Duodenal mucosa (tissue), 2 donors: ENCODE measurements around the gene C8G.

ENCODE experiments used
- H3K27ac ChIP-seq: one replicate; pipeline ENCODE4 v1.7.0; 2013; ENCODE audit warnings: low read depth, low read length
- H3K27me3 ChIP-seq, 2 donors: one replicate each; pipeline ENCODE4 v1.7.0; 2013; ENCODE audit warnings: low read length in 2 of 2, control low read depth in 1 of 2; ENCODE audit not compliant: insufficient read depth in 2 of 2, control insufficient read depth in 1 of 2
- H3K36me3 ChIP-seq, 2 donors: one replicate each; pipeline ENCODE4 v1.7.0; 2013; ENCODE audit warnings: low read length in 2 of 2, control low read depth in 1 of 2; ENCODE audit not compliant: insufficient read depth in 2 of 2, control insufficient read depth in 1 of 2
- H3K4me1 ChIP-seq, 2 donors: one replicate each; pipeline ENCODE4 v1.7.0; 2013; ENCODE audit warnings: low read length in 2 of 2, control low read depth in 1 of 2; ENCODE audit not compliant: insufficient read depth in 2 of 2, control insufficient read depth in 1 of 2
- H3K4me3 ChIP-seq, 2 donors: one replicate each; pipeline ENCODE4 v1.7.0; 2013; ENCODE audit warnings: low read length in 2 of 2, low read depth in 1 of 2
- H3K9ac ChIP-seq, 2 donors: one replicate each; pipeline ENCODE4 v1.7.0; 2013; ENCODE audit warnings: low read length in 2 of 2, low read depth in 1 of 2
- H3K9me3 ChIP-seq, 2 donors: one replicate each; pipeline ENCODE4 v1.7.0; 2013; ENCODE audit warnings: low read length in 2 of 2, control low read depth in 1 of 2; ENCODE audit not compliant: control insufficient read depth in 1 of 2

C8G gene

GRCh38 chr9:136960938-136961275 is 15.9 kb downstream of the C8G start:
- H3K4me3 ChIP-seq: no peak overlapping the region
- H3K9ac ChIP-seq: no peak overlapping the region
- H3K36me3 ChIP-seq: no peaks in the 10 kb centered on the region
- H3K9me3 ChIP-seq: no peaks in the 10 kb centered on the region
- H3K27me3 ChIP-seq: no peaks in the 10 kb centered on the region
- peaks cover 9 to 13% of the 10 kb centered on the region in 2 donors for H3K4me1 ChIP-seq
- no peak overlapping the region for H3K27ac ChIP-seq

- no peaks in the 10 kb centered on the region for H3K9me3 ChIP-seq
- H3K4me3 ChIP-seq: no peak overlapping the region
- peaks cover 12 to 14% of the 10 kb centered on the region in 2 donors for H3K4me1 ChIP-seq
- H3K36me3 ChIP-seq: no peaks in the 10 kb centered on the region
- no peak overlapping the region for H3K27ac ChIP-seq
- H3K9ac ChIP-seq: no peak overlapping the region
- H3K27me3 ChIP-seq: no peaks in the 10 kb centered on the region
These were observed 16.4 kb downstream of the C8G start for GRCh38 chr9:136961279-136962065.

- H3K36me3 ChIP-seq: no peaks in the 10 kb centered on the region
- peaks cover 12 to 14% of the 10 kb centered on the region in 2 donors for H3K4me1 ChIP-seq
- H3K9ac ChIP-seq: no peak overlapping the region
- no peak overlapping the region for H3K4me3 ChIP-seq
- no peaks in the 10 kb centered on the region for H3K27me3 ChIP-seq
- no peak overlapping the region for H3K27ac ChIP-seq
- no peaks in the 10 kb centered on the region for H3K9me3 ChIP-seq
These were observed 17.1 kb downstream of the C8G start for GRCh38 chr9:136962163-136962562.

- no peak overlapping the region for H3K9ac ChIP-seq
- H3K36me3 ChIP-seq: no peaks in the 10 kb centered on the region
- no peaks in the 10 kb centered on the region for H3K27me3 ChIP-seq
- peaks cover 12 to 14% of the 10 kb centered on the region in 2 donors for H3K4me1 ChIP-seq
- H3K27ac ChIP-seq: no peak overlapping the region
- H3K4me3 ChIP-seq: no peak overlapping the region
- H3K9me3 ChIP-seq: no peaks in the 10 kb centered on the region
These were observed 17.7 kb downstream of the C8G start for GRCh38 chr9:136962701-136963248.

- H3K27ac ChIP-seq: no peak overlapping the region
These were observed 18.3 kb downstream of the C8G start for GRCh38 chr9:136963341-136963740.

GRCh38 chr9:136963751-136964150 is 18.7 kb downstream of the C8G start:
- Histone ChIP-seq H3K4me1 (peaks cover 12 to 14% of the 10 kb centered on the region in 2 donors), H3K27ac (no peak overlapping the region), H3K9ac (no peak overlapping the region), H3K36me3 (no peaks in the 10 kb centered on the region), H3K4me3 (no peak overlapping the region), H3K9me3 (no peaks in the 10 kb centered on the region), H3K27me3 (no peaks in the 10 kb centered on the region)

More at GRCh38 chr9:136963341-136963740, 18.3 kb downstream of the C8G start:
- Histone ChIP-seq H3K9me3 (no peaks in the 10 kb centered on the region), H3K27me3 (no peaks in the 10 kb centered on the region), H3K36me3 (no peaks in the 10 kb centered on the region), H3K4me3 (no peak overlapping the region), H3K9ac (no peak overlapping the region), H3K4me1 (peaks cover 12 to 14% of the 10 kb centered on the region in 2 donors)

DNA sequence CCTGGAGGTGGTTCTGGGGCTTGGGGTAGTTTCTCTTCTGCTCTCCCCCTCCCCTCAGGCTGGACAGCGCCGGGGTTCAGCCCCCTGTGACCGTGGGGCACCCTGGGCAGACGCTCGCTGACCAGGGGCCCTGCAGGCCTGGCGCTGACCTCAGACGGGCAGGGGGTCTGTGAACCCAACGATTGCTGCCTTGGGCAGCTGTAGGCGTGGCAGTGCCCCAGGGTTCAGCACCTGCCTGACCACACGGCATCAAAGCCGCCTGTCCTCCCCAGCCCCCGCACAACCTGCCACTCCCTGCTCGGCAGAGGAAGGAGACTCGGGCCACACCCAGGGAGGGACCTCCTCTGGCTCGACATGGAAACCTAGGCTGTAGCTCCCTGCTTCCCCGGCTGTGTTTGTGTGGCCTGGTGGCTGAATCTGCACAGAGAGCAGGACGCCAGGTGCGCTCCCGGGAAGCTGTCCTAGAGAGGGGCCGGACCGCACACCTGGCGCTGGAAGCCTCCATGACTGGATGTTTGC is 19.2 kb downstream of the C8G start:
- Histone ChIP-seq H3K4me3 (peak overlapping the region; percentile 28 to 36), H3K36me3 (no peaks in the 10 kb centered on the region), H3K9me3 (no peaks in the 10 kb centered on the region), H3K27ac (no peak overlapping the region), H3K4me1 (peaks cover 12 to 14% of the 10 kb centered on the region in 2 donors), H3K27me3 (no peaks in the 10 kb centered on the region), H3K9ac (peak overlapping the region in 1 of 2 donors; percentile 10)

- peak overlapping the region in 1 of 2 donors; percentile 10 for H3K9ac ChIP-seq
- no peak overlapping the region for H3K27ac ChIP-seq
- no peaks in the 10 kb centered on the region for H3K27me3 ChIP-seq
- H3K36me3 ChIP-seq: no peaks in the 10 kb centered on the region
- peak overlapping the region; percentile 28 to 36 for H3K4me3 ChIP-seq
- peaks cover 12 to 14% of the 10 kb centered on the region in 2 donors for H3K4me1 ChIP-seq
- H3K9me3 ChIP-seq: no peaks in the 10 kb centered on the region
These were observed 19.9 kb downstream of the C8G start for GRCh38 chr9:136964833-136965422.

DNA sequence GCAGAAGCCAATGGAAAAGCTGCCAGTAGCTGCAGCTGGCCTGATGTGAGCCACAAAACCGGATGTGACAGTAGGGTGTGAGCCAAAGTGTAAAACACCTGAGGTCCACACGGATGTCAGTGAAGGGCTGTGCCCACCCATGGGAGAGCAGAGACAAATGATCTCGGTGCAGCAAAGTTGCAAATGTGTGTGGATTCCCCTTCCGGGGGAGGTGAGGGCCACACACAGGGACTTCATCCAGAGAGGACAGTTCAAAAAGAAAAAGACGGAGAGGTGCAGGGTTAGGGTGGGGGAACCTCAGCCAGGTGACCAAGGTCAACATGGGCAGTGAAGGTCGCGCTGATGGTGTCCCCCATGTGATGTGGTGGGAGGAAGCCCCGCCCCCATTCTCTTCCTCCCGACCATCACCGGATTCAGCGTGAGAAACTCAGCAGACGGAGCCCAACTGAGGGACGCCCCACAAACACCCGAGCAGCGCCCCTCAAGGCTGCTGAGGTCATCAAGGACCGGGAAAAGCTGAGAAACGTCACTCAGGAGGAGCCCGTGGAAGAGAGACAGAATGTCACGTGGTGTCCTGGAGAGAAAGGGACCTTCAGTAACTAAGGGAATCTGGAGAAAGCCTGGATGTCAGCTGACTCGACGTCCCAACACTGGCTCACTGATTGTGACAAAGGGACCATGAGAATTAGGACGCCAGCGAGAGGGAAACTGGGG is 20.9 kb downstream of the C8G start:
- H3K4me1 ChIP-seq: peaks cover 12 to 14% of the 10 kb centered on the region in 2 donors
- H3K4me3 ChIP-seq: peak overlapping the region in 1 of 2 donors; percentile 22
- H3K9me3 ChIP-seq: no peaks in the 10 kb centered on the region
- no peak overlapping the region for H3K27ac ChIP-seq
- H3K36me3 ChIP-seq: no peaks in the 10 kb centered on the region
- no peaks in the 10 kb centered on the region for H3K27me3 ChIP-seq
- H3K9ac ChIP-seq: peak overlapping the region in 1 of 2 donors; percentile 2
